Trophoblast cell (in vitro differentiated cells and primary cell): Measurements from ENCODE around the gene AKAP4. TPM values are rescaled to one million over a fixed set of nuclear protein-coding genes. Genes with fewer than 3 reads are reported as not detected.

ENCODE experiments used
- DNase-seq, 2 donors: peaks; one replicate each; pipeline ENCODE4 v3.0.0-alpha.2; 2016
- H2AFZ ChIP-seq: 2 replicates; pipeline ENCODE4 v1.6.1; 2013; ENCODE audit warnings: low read length, moderate library complexity, mild to moderate bottlenecking; ENCODE audit not compliant: insufficient read depth, poor library complexity
- H2AK5ac ChIP-seq: 2 replicates; pipeline ENCODE4 v1.6.1; 2013; ENCODE audit warnings: mild to moderate bottlenecking, low read length
- H2BK120ac ChIP-seq: 2 replicates; pipeline ENCODE4 v1.6.1; 2013; ENCODE audit warnings: low read length, mild to moderate bottlenecking, moderate library complexity; ENCODE audit not compliant: insufficient read depth, poor library complexity
- H2BK12ac ChIP-seq: 2 replicates; pipeline ENCODE4 v1.6.1; 2013; ENCODE audit warnings: mild to moderate bottlenecking, low read length, moderate library complexity
- H2BK5ac ChIP-seq: 2 replicates; pipeline ENCODE4 v1.6.1; 2013; ENCODE audit warnings: low read length, low read depth, moderate library complexity, mild to moderate bottlenecking; ENCODE audit not compliant: poor library complexity
- H3K14ac ChIP-seq: 2 replicates; pipeline ENCODE4 v1.6.1; 2013; ENCODE audit warnings: mild to moderate bottlenecking, low read length
- H3K18ac ChIP-seq: 2 replicates; pipeline ENCODE4 v1.6.1; 2013; ENCODE audit warnings: mild to moderate bottlenecking, low read length
- H3K23ac ChIP-seq: 2 replicates; pipeline ENCODE4 v1.6.1; 2013; ENCODE audit warnings: low read length
- H3K27ac ChIP-seq: 2 replicates; pipeline ENCODE4 v1.5.1; 2013; ENCODE audit warnings: low read depth, mild to moderate bottlenecking, inconsistent platforms, low read length, moderate library complexity
- H3K27me3 ChIP-seq: 2 replicates; pipeline ENCODE4 v1.6.1; 2013; ENCODE audit warnings: inconsistent platforms, mild to moderate bottlenecking, low read length, moderate library complexity; ENCODE audit not compliant: insufficient read depth
- H3K36me3 ChIP-seq, 2 experiments: 1 replicate in 1 of 2; 2 replicates in 1 of 2; pipeline ENCODE4 v1.6.1; 2013; ENCODE audit warnings: low read length in 2 of 2, mild to moderate bottlenecking in 2 of 2, moderate library complexity in 1 of 2; ENCODE audit not compliant: insufficient read depth in 2 of 2, control insufficient read depth in 1 of 2
- H3K4ac ChIP-seq: 2 replicates; pipeline ENCODE4 v1.6.1; 2013; ENCODE audit warnings: low read depth, mild to moderate bottlenecking, low read length, moderate library complexity
- H3K4me1 ChIP-seq, 2 experiments: 1 replicate in 1 of 2; 2 replicates in 1 of 2; pipeline ENCODE4 v1.6.1; 2013; ENCODE audit warnings: low read length in 2 of 2, mild to moderate bottlenecking in 2 of 2, moderate library complexity in 1 of 2; ENCODE audit not compliant: insufficient read depth in 2 of 2, control insufficient read depth in 1 of 2
- H3K4me2 ChIP-seq: 2 replicates; pipeline ENCODE4 v1.6.1; 2013; ENCODE audit warnings: inconsistent platforms, mild to moderate bottlenecking, low read length, moderate library complexity
- H3K4me3 ChIP-seq: 2 replicates; pipeline ENCODE4 v1.5.1; 2013; ENCODE audit warnings: mild to moderate bottlenecking, low read depth, low read length, inconsistent platforms
- H3K79me1 ChIP-seq: one replicate; pipeline ENCODE4 v1.6.1; 2013; ENCODE audit warnings: low read length
- H3K79me2 ChIP-seq: 2 replicates; pipeline ENCODE4 v1.6.1; 2013; ENCODE audit warnings: low read length, mild to moderate bottlenecking; ENCODE audit not compliant: control insufficient read depth, insufficient read depth, poor library complexity
- H3K9ac ChIP-seq: 2 replicates; pipeline ENCODE4 v1.6.1; 2013; ENCODE audit warnings: mild to moderate bottlenecking, low read length
- H3K9me3 ChIP-seq: 2 replicates; pipeline ENCODE4 v1.6.1; 2013; ENCODE audit warnings: low read depth, mild to moderate bottlenecking, control low read depth, inconsistent platforms, low read length; ENCODE audit not compliant: insufficient read depth
- H4K12ac ChIP-seq: 2 replicates; pipeline ENCODE4 v1.6.1; 2013; ENCODE audit warnings: low read depth, mild to moderate bottlenecking, low read length, moderate library complexity
- H4K8ac ChIP-seq: 2 replicates; pipeline ENCODE4 v1.6.1; 2013; ENCODE audit warnings: low read depth, mild to moderate bottlenecking, low read length, moderate library complexity
- H4K91ac ChIP-seq: one replicate; pipeline ENCODE4 v1.6.1; 2013; ENCODE audit warnings: low read depth, mild to moderate bottlenecking, low read length, moderate library complexity
- WGBS: extraction: QIAGEN DNeasy Blood & Tissue Kit; methylation state at CpG from one replicate; pipeline ENCODE4 v1.1.7; 2013; ENCODE audit warnings: missing lambda C conversion rate; ENCODE audit not compliant: insufficient read length, insufficient coverage; ENCODE audit errors: extremely low coverage; 5-methylcytosine and 5-hydroxymethylcytosine counted together
- polyA plus RNA-seq: library from polyadenylated mRNA; stranded (reverse); fragments of 200-250 nt; gene quantifications from 2 replicates; pipeline ENCODE4 v1.2.3, GENCODE V29; 2013

AKAP4 gene
- 0.75 and 0.77 TPM in 2 replicates for polyA plus RNA-seq

- Histone ChIP-seq H3K4me2 (no peak within 1 kb of the TSS), H2AFZ (no peak within 1 kb of the TSS), H3K9ac (no peak within 1 kb of the TSS), H3K27me3 (no peaks in the 10 kb centered on the region), H2BK5ac (peak within 1 kb of the TSS; percentile 94), H2BK120ac (peak within 1 kb of the TSS; percentile 96), H3K4ac (peak within 1 kb of the TSS; percentile 89), H3K4me3 (no peak within 1 kb of the TSS), H2AK5ac (peak within 1 kb of the TSS; percentile 99), H3K36me3 (no peaks in the 10 kb centered on the region), H3K14ac (peak within 1 kb of the TSS; percentile 95), H4K91ac (peak within 1 kb of the TSS; percentile 98), H3K23ac (no peak within 1 kb of the TSS), H3K18ac (peak within 1 kb of the TSS; percentile 84), H3K4me1 (peaks cover 4 to 11% of the 10 kb centered on the region in 2 experiments), H3K9me3 (no peaks in the 10 kb centered on the region), H2BK12ac (peak within 1 kb of the TSS; percentile 96), H3K79me2 (peaks cover 4% of the 10 kb centered on the region), H4K8ac (peak within 1 kb of the TSS; percentile 85), H4K12ac (no peak within 1 kb of the TSS), H3K79me1 (peaks cover 24% of the 10 kb centered on the region), H3K27ac (peak within 1 kb of the TSS; percentile 93)
- DNase-seq = no peak
- no CpG with 5 or more reads among the region's 1 CpG for WGBS
Measured at GRCh38 chrX:50200907-50201306, at the start of gene AKAP4. Gene AKAP4 (minus strand): TSS chrX:50201007. CDS start chrX:50200889, 118 bp downstream.

- Histone ChIP-seq H3K27me3 (no peaks in the 10 kb centered on the region), H3K4ac (no peak overlapping the region), H4K8ac (no peak overlapping the region), H2BK120ac (no peak overlapping the region), H3K79me2 (no peaks in the 10 kb centered on the region), H3K9me3 (no peaks in the 10 kb centered on the region), H3K36me3 (no peaks in the 10 kb centered on the region), H3K23ac (no peak overlapping the region), H3K9ac (no peak overlapping the region), H3K27ac (no peak overlapping the region), H2AK5ac (no peak overlapping the region), H2AFZ (no peak overlapping the region), H2BK12ac (no peak overlapping the region), H3K14ac (no peak overlapping the region), H3K4me2 (no peak overlapping the region), H4K12ac (no peak overlapping the region), H3K4me1 (no peaks in the 10 kb centered on the region), H3K79me1 (no peaks in the 10 kb centered on the region), H3K4me3 (no peak overlapping the region), H2BK5ac (no peak overlapping the region), H3K18ac (no peak overlapping the region), H4K91ac (no peak overlapping the region)
- no CpG with 5 or more reads among the region's 8 CpGs for WGBS
- DNase-seq = peak; percentile 23 to 60
Measured at GRCh38 chrX:50211510-50211909, 10.7 kb upstream of the AKAP4 start.

- H3K4ac ChIP-seq = no peak overlapping the region
Measured at GRCh38 chrX:50206753-50207152, 5.9 kb upstream of the AKAP4 start.

GRCh38 chrX:50204364-50204899 lies 3.6 kb upstream of the AKAP4 start, which contains the start of gene CCNB3:
Gene CCNB3 (plus strand): TSS chrX:50204765. CDS start chrX:50285164, 80,399 bp downstream.
- H4K91ac ChIP-seq = peak within 1 kb of the TSS; percentile 85
- peak within 1 kb of the TSS; percentile 79 for H3K14ac ChIP-seq
- peak within 1 kb of the TSS; percentile 83 for H3K27ac ChIP-seq
- peak within 1 kb of the TSS; percentile 80 for H2BK5ac ChIP-seq
- H4K12ac ChIP-seq = peak within 1 kb of the TSS; percentile 44
- H3K79me1 ChIP-seq = peaks cover 24% of the 10 kb centered on the region
- no peak within 1 kb of the TSS for H3K4me2 ChIP-seq
- no peak within 1 kb of the TSS for H2AK5ac ChIP-seq
- no peak within 1 kb of the TSS for H3K18ac ChIP-seq
- H3K23ac ChIP-seq = no peak within 1 kb of the TSS
- H3K9me3 ChIP-seq = no peaks in the 10 kb centered on the region
- peak; percentile 23 to 67 for DNase-seq
- H2BK12ac ChIP-seq = peak within 1 kb of the TSS; percentile 30
- no peak within 1 kb of the TSS for H3K9ac ChIP-seq
- H2AFZ ChIP-seq = no peak within 1 kb of the TSS
- no CpG with 5 or more reads among the region's 19 CpGs for WGBS
- no peaks in the 10 kb centered on the region for H3K27me3 ChIP-seq
- H4K8ac ChIP-seq = peak within 1 kb of the TSS; percentile 47
- H3K36me3 ChIP-seq = no peaks in the 10 kb centered on the region
- H3K79me2 ChIP-seq = peaks cover 4% of the 10 kb centered on the region
- H3K4me3 ChIP-seq = no peak within 1 kb of the TSS
- peak within 1 kb of the TSS; percentile 97 for H2BK120ac ChIP-seq
- H3K4me1 ChIP-seq = peaks cover 4 to 11% of the 10 kb centered on the region in 2 experiments
- peak within 1 kb of the TSS; percentile 14 for H3K4ac ChIP-seq

More at GRCh38 chrX:50206753-50207152, 5.9 kb upstream of the AKAP4 start:
- peaks cover 0 to 4% of the 10 kb centered on the region in 2 experiments for H3K4me1 ChIP-seq
- no peak overlapping the region for H2AFZ ChIP-seq
- no peak overlapping the region for H3K4me2 ChIP-seq
- H3K23ac ChIP-seq = no peak overlapping the region
- H3K36me3 ChIP-seq = no peaks in the 10 kb centered on the region
- H2BK120ac ChIP-seq = no peak overlapping the region
- H3K9me3 ChIP-seq = no peaks in the 10 kb centered on the region
- H3K14ac ChIP-seq = no peak overlapping the region
- H2BK12ac ChIP-seq = no peak overlapping the region
- no peak overlapping the region for H3K27ac ChIP-seq
- no peak overlapping the region for H3K9ac ChIP-seq
- peaks cover 10% of the 10 kb centered on the region for H3K79me1 ChIP-seq
- no peak overlapping the region for H4K8ac ChIP-seq
- H3K27me3 ChIP-seq = no peaks in the 10 kb centered on the region
- no peak for DNase-seq
- no peak overlapping the region for H4K91ac ChIP-seq
- no peak overlapping the region for H4K12ac ChIP-seq
- H3K79me2 ChIP-seq = no peaks in the 10 kb centered on the region
- H3K18ac ChIP-seq = no peak overlapping the region
- no CpG with 5 or more reads among the region's 11 CpGs for WGBS
- no peak overlapping the region for H3K4me3 ChIP-seq
- no peak overlapping the region for H2BK5ac ChIP-seq
- no peak overlapping the region for H2AK5ac ChIP-seq
